ENCODE results near the gene VAMP3.

The VAMP3 gene

DNA sequence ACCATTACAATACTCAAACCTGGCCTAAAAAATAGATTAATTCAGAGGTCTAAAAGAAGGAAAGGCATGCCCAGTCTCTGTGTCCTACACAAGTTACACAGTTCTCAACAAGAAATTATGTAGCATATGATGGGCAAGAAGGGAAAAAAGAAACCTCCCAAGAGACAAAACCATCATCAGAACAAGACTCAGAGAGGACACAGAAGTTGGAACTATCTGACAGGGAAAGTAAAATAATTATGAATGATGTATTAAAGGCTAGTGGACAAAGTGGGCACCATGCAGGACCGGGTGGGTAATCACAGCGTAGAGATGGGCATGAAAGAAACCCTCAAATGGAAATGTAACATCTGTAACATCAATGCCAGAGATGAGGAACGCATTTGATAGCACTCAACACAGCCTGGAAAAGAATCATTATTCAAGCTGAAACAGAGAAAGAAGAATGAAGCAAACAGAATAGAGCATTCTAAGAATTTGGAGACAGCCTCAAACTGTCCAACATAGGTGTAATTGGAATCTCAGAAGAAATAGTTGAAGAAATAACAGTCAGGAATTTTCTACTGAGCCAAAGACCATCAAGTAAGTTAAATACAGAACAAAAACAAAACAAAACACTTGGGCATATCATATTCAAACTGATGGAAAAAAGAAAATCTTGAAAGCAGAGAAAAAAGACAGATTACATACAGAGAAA, 42.7 kb downstream of the VAMP3 start:
- DNase-seq (ENCODE audit: low spot score), result no peak

DNA sequence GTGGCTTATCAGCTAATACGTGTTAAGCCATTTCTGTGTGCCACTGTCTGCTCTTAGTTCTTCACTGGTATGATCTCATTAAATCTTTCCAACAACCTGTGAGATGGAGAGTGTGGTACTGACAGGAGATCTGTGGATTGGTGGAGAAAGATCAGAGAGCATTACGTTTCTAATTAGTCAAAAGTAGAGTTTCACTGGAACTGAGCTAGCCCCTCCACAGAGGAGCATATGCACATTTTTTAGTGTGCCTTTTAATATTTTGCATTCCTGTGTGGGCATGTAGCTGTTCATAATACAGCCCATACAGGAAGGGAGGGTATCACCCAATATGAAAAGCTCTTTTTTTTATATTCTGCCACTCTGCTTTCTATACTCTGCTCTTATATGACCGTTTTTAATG, 50.2 kb downstream of the VAMP3 start:
- DNase-seq (ENCODE audit: low spot score), result no peak

DNA sequence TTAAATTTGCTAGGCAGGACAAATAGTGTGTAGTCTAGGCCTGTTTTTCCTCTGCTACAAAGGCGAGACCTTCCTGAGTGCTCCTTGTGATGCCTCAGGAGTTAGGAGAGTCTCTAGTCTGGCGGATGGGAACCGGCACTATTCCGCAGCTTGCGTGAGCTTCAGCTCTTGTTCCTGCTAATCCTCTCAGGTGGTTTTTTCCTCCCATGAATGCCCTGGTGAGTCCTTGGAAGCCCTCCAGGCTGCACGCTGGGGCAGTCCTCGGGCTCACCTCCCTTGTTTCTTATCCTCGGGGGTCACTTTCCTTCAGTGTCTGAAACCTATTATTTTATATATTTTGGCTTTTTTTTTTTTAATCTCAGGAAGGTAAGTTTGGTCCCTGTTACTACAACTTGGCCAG, 53.6 kb downstream of the VAMP3 start:
- no peak for DNase-seq (ENCODE audit: low spot score)

- DNase-seq (ENCODE audit: low spot score), result no peak
Measured at GRCh38 chr1:7826363-7826762, 55.3 kb downstream of the VAMP3 start.

DNA sequence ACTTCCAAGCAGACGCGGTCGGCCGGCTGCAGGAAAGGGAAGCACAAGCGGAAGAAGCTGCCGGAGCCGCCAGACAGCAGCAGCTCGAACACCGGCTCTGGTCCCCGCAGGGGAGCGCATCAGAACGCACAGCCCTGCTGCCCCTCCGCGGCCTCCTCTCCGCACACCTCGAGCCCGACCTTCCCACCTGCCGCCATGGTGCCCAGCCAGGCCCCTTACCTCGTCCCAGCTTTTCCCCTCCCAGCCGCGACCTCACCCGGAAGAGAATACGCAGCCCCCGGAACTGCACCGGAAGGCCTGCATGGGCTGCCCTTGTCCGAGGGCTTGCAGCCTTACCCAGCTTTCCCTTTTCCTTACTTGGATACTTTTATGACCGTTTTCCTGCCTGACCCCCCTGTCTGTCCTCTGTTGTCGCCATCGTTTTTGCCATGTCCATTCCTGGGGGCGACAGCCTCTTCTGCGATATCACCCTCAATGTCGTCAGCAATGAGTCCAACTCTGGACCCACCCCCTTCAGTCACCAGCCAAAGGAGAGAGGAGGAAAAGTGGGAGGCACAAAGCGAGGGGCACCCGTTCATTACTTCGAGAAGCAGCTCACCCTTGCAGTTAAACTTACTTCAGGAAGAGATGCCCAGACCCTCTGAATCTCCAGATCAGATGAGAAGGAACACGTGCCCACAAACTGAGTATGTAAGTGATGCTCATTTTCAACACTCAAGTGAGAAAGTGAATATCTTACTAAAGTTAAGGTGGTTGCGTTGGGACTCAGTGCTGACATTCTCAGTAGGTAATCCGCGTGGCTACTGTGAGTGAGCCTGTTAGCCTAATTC, 56.2 kb downstream of the VAMP3 start:
- no peak for DNase-seq (ENCODE audit: low spot score)
